SJCRH30 (cell line): Measurements from ENCODE around the gene CDR2. TPM values are rescaled to one million over a fixed set of nuclear protein-coding genes. Genes with fewer than 3 reads are reported as not detected.
"Not testable (repeated sequence)": the region's sequence is repeated elsewhere in the genome, so short reads cannot be mapped to it uniquely, and the experiment has no call there.

Source experiments
- DNase-seq, 2 experiments: peaks; one replicate each; pipeline ENCODE4 v3.0.0-alpha.2; 2015 to 2020
- H3K27ac ChIP-seq: fragments of 250-450 bp; sonication (Bioruptor Pico); 2 replicates; pipeline ENCODE4 v1.5.1; 2020; ENCODE audit warnings: mild to moderate bottlenecking, moderate library complexity
- H3K27me3 ChIP-seq: fragments of 250-450 bp; sonication (Bioruptor Pico); 2 replicates; pipeline ENCODE4 v1.5.1; 2020; ENCODE audit warnings: mild to moderate bottlenecking, moderate library complexity
- H3K36me3 ChIP-seq: fragments of 250-450 bp; sonication (Bioruptor Pico); 2 replicates; pipeline ENCODE4 v1.5.1; 2020; ENCODE audit warnings: mild to moderate bottlenecking, moderate library complexity
- H3K4me1 ChIP-seq: fragments of 250-450 bp; sonication (Bioruptor Pico); 2 replicates; pipeline ENCODE4 v1.5.1; 2020; ENCODE audit warnings: mild to moderate bottlenecking, moderate library complexity
- H3K4me3 ChIP-seq: fragments of 250-450 bp; sonication (Bioruptor Pico); 2 replicates; pipeline ENCODE4 v1.5.1; 2020; ENCODE audit warnings: mild to moderate bottlenecking, moderate library complexity
- H3K9me3 ChIP-seq: fragments of 250-450 bp; sonication (Bioruptor Pico); replicated peaks from 2 replicates; pipeline ENCODE4 v1.5.1; 2020; ENCODE audit warnings: mild to moderate bottlenecking, moderate library complexity
- total RNA-seq: library from RNA; depleted of rRNA; stranded (reverse); fragments of >200 nt; shearing (Covaris generic); gene quantifications from 2 replicates; pipeline ENCODE4 v1.2.3, GENCODE V29; 2014

The CDR2 gene
- total RNA-seq, 1 experiment from 2014 or later: 20.1 TPM

DNA sequence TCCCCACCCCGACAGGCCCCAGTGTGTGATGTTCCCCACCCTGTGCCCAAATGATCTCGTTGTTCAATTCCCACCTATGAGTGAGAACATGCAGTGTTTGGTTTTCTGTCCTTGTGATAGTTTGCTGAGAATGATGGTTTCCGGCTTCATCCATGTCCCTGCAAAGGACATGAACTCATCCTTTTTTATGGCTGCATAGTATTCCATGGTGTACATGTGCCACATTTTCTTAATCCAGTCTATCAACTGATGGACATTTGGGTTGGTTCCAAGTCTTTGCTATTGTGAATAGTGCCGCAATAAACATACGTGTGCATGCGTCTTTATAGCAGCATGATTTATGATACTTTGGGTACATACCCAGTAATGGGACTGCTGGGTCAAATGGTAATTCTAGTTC is 23.4 kb downstream of the CDR2 start:
- not testable (repeated sequence) for H3K9me3 ChIP-seq, H3K4me3 ChIP-seq, H3K27ac ChIP-seq, DNase-seq, H3K27me3 ChIP-seq
- H3K4me1 ChIP-seq: peaks cover 14% of the 10 kb centered on the region
- H3K36me3 ChIP-seq: peaks cover 41% of the 10 kb centered on the region

DNA sequence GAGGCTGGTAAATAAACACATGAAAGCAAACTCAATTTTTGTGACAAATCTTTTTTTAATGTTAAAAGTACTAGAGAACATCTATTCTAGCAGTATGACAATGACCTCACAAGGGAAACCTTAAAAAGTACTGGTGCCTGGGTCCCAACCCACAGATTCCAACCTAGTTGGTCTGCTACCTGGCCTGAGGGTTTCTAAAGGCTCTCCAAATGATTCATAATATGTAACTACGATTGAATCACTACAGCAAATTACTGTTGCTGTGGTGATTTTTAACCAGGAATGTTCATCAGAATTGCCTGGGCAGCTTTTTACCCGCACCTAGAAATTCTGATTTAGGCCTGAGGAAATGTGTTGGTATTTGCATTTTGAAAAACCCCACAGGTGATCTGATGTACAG is 26.1 kb downstream of the CDR2 start:
- H3K4me1 ChIP-seq: peaks cover 4% of the 10 kb centered on the region
- peaks cover 47% of the 10 kb centered on the region for H3K36me3 ChIP-seq
- H3K27me3 ChIP-seq: no peaks in the 10 kb centered on the region
- H3K27ac ChIP-seq: no peak overlapping the region
- no peak overlapping the region for H3K4me3 ChIP-seq
- DNase-seq: no peak
- H3K9me3 ChIP-seq: no peaks in the 10 kb centered on the region

DNA sequence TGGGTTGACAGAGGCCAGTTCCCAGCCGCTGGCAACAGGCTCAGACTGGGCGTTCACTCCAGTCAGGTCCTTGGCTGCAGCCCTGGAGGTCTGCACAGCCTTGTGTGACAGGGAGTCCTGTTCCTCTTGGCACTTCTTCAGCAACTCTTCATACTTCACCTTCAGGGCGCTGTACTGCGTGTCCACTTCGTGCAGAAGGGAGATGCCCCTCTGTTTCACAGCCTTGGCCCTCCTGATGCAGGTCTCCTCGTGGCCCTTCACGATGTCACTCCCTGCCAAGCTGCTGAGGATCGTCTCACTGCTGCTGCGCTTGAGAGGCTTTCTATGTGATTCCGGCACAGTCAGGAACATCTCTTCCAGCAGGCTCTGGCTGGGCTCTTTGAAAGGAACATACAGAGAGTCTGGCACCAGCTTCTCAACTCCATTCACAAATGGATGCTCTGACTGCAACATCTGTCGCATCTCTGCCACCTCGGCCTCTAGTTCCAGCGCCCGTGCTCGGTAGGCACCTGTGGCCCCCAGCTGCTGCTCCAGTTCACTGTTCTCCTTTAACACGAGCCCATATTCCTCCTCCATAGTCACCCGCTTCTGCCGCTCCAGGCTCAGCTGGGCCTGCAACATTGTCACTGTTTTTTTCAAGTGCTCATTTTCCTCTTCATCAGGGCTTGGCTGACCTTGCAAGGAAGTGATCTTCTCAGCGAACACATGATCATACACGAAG is 27.2 kb downstream of the CDR2 start:
- H3K4me1 ChIP-seq: no peaks in the 10 kb centered on the region
- H3K27me3 ChIP-seq: no peaks in the 10 kb centered on the region
- no peaks in the 10 kb centered on the region for H3K9me3 ChIP-seq
- no peak overlapping the region for H3K27ac ChIP-seq
- DNase-seq: no peak
- peaks cover 39% of the 10 kb centered on the region for H3K36me3 ChIP-seq
- H3K4me3 ChIP-seq: no peak overlapping the region

GRCh38 chr16:22346483-22346882 is 27.9 kb downstream of the CDR2 start:
- Histone ChIP-seq H3K36me3 (peaks cover 39% of the 10 kb centered on the region), H3K4me1 (no peaks in the 10 kb centered on the region), H3K9me3 (no peaks in the 10 kb centered on the region), H3K27ac (no peak overlapping the region), H3K27me3 (no peaks in the 10 kb centered on the region), H3K4me3 (no peak overlapping the region)
- DNase-seq: no peak

GRCh38 chr16:22342082-22342481 is 32.3 kb downstream of the CDR2 start:
- Histone ChIP-seq H3K27me3 (no peaks in the 10 kb centered on the region), H3K36me3 (peaks cover 15% of the 10 kb centered on the region)
- DNase-seq: no peak

GRCh38 chr16:22340945-22341344 is 33.5 kb downstream of the CDR2 start:
- H3K27ac ChIP-seq: no peak overlapping the region
- no peaks in the 10 kb centered on the region for H3K4me1 ChIP-seq
- H3K27me3 ChIP-seq: no peaks in the 10 kb centered on the region
- H3K9me3 ChIP-seq: no peaks in the 10 kb centered on the region
- H3K4me3 ChIP-seq: no peak overlapping the region
- DNase-seq: no peak
- H3K36me3 ChIP-seq: peaks cover 15% of the 10 kb centered on the region

More at GRCh38 chr16:22342082-22342481, 32.3 kb downstream of the CDR2 start:
- no peak overlapping the region for H3K27ac ChIP-seq
- no peaks in the 10 kb centered on the region for H3K4me1 ChIP-seq
- H3K9me3 ChIP-seq: no peaks in the 10 kb centered on the region
- H3K4me3 ChIP-seq: no peak overlapping the region

DNA sequence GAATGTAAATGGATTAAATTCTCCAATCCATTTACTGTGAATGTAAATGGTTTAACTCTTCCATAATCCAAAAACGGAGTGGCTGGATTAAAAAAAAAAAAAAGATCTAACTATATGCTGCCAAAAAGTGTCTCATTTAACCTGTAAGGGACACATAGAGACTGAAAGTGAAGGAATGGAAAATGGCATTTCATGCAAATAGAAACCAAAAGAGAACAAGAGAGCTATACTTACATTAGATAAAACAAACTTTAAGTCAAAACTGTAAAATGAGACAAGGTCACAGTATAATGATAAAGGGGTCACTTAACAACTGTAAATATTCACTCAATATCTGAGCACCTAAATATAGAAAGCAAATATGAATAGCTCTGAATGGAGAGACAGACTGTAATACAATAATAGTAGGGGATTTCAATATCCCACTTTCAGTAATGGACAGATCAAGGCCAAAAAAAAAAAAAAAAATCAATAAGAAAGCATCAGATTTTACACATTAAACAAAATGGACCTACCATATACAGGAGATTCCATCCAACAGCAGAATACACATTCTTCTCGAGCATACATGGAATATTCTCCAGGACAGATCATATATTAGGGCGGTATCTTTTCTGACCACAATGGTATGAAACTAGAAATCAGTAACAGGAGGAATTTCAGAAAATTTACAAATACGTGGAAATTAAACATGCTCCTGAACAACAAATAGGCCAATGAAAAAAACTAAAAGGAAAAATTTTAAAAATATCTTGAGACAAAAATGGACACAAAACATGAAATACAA is 36.4 kb downstream of the CDR2 start:
- peaks cover 32% of the 10 kb centered on the region for H3K36me3 ChIP-seq
- DNase-seq: no peak
- H3K9me3 ChIP-seq: no peaks in the 10 kb centered on the region
- no peak overlapping the region for H3K27ac ChIP-seq
- no peaks in the 10 kb centered on the region for H3K27me3 ChIP-seq
- H3K4me1 ChIP-seq: no peaks in the 10 kb centered on the region
- H3K4me3 ChIP-seq: no peak overlapping the region

DNA sequence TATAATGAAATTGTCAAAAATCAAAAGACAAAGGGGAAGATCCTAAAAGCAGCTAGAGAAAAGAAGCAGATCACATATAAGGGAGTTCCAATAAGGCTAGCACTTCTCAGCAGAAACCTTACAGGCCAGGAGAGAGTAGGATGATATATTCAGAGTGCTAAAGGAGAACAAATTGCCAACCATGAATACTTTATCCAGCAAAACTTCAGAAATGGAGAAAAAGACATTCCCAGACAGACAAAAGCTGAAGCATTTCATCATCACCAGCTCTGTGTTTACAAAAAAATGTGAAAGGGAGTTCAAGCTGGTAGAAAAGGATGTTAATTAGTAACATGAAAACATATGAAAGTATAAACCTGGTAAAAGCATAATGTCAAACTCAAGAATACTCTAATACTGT is 37.4 kb downstream of the CDR2 start:
- Histone ChIP-seq H3K27me3 (no peaks in the 10 kb centered on the region), H3K4me1 (no peaks in the 10 kb centered on the region), H3K27ac (no peak overlapping the region), H3K36me3 (peaks cover 39% of the 10 kb centered on the region), H3K9me3 (no peaks in the 10 kb centered on the region), H3K4me3 (no peak overlapping the region)
- no peak for DNase-seq

DNA sequence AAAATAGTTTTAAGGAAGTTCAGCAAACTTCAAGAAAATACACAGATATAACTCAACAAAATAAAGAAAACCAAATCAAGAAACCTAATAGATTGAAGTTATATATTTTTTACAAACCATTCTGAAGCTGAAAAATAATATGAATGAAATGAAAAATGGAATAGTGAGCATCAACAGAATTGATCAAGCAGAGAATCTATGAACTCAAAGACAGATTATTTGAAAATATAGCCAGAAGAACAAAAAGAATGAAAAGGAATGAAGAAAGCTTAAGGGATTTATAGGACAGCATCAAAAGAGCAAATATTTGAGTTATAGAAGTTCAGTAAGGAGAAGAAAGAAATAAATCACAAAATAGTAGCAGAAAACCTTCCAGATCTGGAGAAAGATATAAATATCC is 37.8 kb downstream of the CDR2 start:
- peaks cover 43% of the 10 kb centered on the region for H3K36me3 ChIP-seq
- no peaks in the 10 kb centered on the region for H3K27me3 ChIP-seq
- no peak for DNase-seq
- H3K4me1 ChIP-seq: no peaks in the 10 kb centered on the region
- H3K27ac ChIP-seq: no peak overlapping the region
- no peak overlapping the region for H3K4me3 ChIP-seq
- H3K9me3 ChIP-seq: no peaks in the 10 kb centered on the region

- no peak for DNase-seq
- no peak overlapping the region for H3K4me3 ChIP-seq
- no peaks in the 10 kb centered on the region for H3K27me3 ChIP-seq
- H3K27ac ChIP-seq: no peak overlapping the region
- H3K9me3 ChIP-seq: no peaks in the 10 kb centered on the region
- H3K4me1 ChIP-seq: no peaks in the 10 kb centered on the region
- peaks cover 46% of the 10 kb centered on the region for H3K36me3 ChIP-seq
Observed at GRCh38 chr16:22335668-22336246, 38.7 kb downstream of the CDR2 start.

- Histone ChIP-seq H3K27ac (no peak overlapping the region), H3K27me3 (no peaks in the 10 kb centered on the region), H3K9me3 (no peaks in the 10 kb centered on the region), H3K4me3 (no peak overlapping the region), H3K4me1 (no peaks in the 10 kb centered on the region), H3K36me3 (peaks cover 46% of the 10 kb centered on the region)
- no peak for DNase-seq
Observed at GRCh38 chr16:22333457-22333994, 40.9 kb downstream of the CDR2 start.

- H3K4me3 ChIP-seq: no peak overlapping the region
- DNase-seq: no peak
- H3K27me3 ChIP-seq: no peaks in the 10 kb centered on the region
- no peaks in the 10 kb centered on the region for H3K4me1 ChIP-seq
- H3K9me3 ChIP-seq: no peaks in the 10 kb centered on the region
- H3K36me3 ChIP-seq: peaks cover 39% of the 10 kb centered on the region
- no peak overlapping the region for H3K27ac ChIP-seq
Observed at GRCh38 chr16:22330326-22330725, 44.1 kb downstream of the CDR2 start.

DNA sequence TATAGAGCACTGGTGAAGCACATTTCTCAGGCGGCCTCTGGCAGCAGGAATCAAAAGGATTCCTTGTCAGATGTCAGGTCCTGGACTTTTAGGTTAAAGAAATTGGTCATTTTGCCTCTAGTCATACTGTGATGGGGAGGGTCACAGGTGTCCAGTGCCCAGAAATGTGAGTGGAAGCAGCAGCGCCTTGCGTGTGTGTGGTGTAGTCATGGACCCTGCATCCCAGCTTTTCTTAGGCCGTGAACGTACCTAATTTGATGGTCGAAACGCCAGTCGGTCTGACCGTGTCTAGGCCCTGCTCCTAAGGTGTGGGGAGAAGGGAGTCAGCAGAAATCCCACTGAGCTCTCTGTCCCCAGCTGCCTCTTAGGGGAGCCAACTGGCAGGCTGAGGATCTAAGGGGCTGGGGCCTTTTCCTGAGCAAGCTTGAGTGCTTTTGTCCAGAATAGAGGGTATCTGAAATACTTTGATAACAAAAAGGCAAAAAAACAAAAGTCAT is 45.2 kb downstream of the CDR2 start:
- H3K36me3 ChIP-seq: peaks cover 28% of the 10 kb centered on the region
- no peak for DNase-seq

GRCh38 chr16:22328081-22328725 is 46.2 kb downstream of the CDR2 start:
- Histone ChIP-seq H3K4me1 (no peaks in the 10 kb centered on the region), H3K4me3 (no peak overlapping the region), H3K27ac (no peak overlapping the region), H3K9me3 (no peaks in the 10 kb centered on the region), H3K36me3 (peaks cover 21% of the 10 kb centered on the region), H3K27me3 (no peaks in the 10 kb centered on the region)
- no peak for DNase-seq

More for the DNA sequence above, 45.2 kb downstream of the CDR2 start:
- Histone ChIP-seq H3K4me1 (no peaks in the 10 kb centered on the region), H3K27ac (no peak overlapping the region), H3K27me3 (no peaks in the 10 kb centered on the region), H3K4me3 (no peak overlapping the region), H3K9me3 (no peaks in the 10 kb centered on the region)

DNA sequence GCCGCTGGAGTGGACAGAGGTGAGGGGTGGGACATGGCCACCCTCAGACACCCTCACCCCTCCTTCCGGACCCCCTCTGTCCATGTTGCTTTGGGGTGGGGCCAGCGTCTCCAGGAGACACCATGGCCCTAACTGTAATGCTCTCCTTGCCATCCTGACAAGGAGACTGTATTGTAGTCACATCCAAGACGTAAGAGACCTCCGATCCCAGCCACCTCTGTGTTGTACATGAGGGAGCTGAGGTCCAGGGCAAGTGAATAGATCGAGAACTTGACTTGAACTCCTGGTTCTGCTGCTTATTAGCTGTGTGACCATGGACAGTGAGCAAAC is 47.0 kb downstream of the CDR2 start:
- Histone ChIP-seq H3K4me3 (no peak overlapping the region), H3K27ac (no peak overlapping the region), H3K27me3 (no peaks in the 10 kb centered on the region), H3K9me3 (no peaks in the 10 kb centered on the region), H3K36me3 (peaks cover 18% of the 10 kb centered on the region), H3K4me1 (no peaks in the 10 kb centered on the region)
- DNase-seq: no peak
